Esophagus mucosa (tissue), 1 donor: ENCODE measurements around the gene TMEM269. TPM values are rescaled to one million over a fixed set of nuclear protein-coding genes. Genes with fewer than 3 reads are reported as not detected.
"Not testable (repeated sequence)": the region's sequence is repeated elsewhere in the genome, so short reads cannot be mapped to it uniquely, and the experiment has no call there.

ENCODE experiments used
- ATAC-seq: fragments of 200-7000 bp; cut with Tn5 transposase; one replicate; pipeline ENCODE4 v1.9.1; 2020
- total RNA-seq: library from RNA; stranded (reverse); gene quantifications from one replicate; pipeline ENCODE4 v1.2.4, GENCODE V29; 2023
- donor health status: DM: yes; HTN: yes; CAD: no.

Gene TMEM269
- total RNA-seq, 1 donor from 2014 or later, result 0.08 TPM

DNA sequence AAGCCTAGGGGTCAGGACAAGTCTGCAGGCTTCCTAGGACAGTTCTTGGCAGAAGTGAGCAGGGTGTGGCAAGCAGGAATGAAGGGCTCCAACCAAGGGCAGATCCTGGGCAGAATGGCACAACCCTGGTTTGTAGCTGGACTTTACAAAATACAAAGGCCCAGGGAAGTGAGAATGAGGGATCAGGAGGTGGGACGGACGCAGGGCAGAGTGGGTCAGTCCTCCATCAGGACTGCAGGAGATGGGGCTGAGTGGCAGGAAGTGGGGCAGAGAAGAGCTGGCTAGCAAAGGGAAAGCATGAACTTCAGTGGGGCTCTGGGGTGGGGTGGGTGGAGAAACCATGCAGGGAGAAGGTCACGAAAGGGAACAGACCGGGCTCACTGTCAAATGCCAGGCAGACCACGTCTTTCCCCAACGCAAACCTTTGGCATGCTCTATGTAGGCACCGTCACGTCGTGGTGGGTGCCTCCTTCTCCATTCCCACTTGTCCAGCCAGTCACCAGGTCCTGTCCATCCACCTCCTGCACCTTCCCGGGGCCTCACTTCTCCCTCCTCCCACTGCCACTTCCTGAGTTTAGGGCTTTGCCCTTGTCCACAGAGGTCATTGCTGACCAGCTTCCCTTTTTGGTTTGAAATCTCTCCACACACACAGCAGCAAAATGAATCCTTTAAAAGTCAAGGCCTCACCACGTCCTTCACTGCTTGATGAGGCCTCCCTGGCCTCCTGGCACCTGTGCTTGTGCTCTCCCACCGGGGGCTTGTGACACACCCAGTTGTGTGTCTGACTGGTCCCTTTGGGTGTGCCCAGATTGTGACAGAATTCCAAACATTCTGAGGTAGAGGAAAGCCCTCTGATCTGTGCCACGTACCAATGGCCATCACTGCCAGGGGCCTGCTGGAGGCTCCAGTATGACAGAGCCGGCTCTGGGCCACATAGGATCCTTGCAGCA, 36.1 kb upstream of the TMEM269 start:
- no peak for ATAC-seq

DNA sequence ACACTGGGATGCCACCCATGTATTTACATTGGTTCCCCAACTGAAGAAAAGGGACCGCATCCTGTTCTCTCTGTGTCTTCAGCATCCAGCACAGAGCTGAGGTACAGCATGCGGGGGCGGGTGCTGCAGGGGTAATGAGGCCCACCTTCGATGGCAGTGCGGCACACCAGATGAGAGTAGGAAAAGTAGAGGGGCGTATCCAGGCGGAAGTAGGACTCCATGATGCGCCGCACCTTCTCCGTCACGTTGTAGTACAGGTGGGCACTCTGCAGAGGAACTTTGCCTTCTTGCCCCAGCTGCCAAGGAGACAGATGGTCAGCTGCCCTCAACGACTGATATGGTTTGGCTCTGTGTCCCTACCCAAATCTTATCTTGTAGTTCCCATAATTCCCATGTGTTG, 34.8 kb upstream of the TMEM269 start:
- ATAC-seq, result no peak

DNA sequence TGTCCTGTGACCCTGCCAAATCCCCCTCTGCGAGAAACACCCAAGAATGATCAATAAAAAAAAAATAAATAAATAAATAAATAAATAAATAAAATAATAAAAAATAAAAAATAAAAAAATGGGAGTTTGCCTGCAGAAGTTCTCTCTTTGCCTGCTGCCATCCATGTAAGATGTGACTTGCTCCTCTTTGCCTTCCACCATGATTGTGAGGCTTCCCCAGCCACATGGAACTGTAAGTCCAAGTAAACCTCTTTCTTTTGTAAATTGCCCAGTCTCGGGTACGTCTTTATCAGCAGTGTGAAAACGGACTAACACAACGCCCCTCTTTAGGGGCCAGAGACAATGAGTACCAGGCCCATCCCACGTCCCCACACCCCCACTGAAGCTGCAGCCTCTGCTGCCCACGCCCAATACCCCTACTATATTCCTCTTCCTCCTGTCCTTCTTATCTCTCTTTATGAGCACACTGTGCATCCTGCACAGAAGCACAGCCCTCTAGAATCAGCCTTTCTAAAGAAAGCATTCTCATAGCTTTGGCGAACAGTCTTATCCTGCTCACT, 33.2 kb upstream of the TMEM269 start:
- ATAC-seq, result not testable (repeated sequence)

DNA sequence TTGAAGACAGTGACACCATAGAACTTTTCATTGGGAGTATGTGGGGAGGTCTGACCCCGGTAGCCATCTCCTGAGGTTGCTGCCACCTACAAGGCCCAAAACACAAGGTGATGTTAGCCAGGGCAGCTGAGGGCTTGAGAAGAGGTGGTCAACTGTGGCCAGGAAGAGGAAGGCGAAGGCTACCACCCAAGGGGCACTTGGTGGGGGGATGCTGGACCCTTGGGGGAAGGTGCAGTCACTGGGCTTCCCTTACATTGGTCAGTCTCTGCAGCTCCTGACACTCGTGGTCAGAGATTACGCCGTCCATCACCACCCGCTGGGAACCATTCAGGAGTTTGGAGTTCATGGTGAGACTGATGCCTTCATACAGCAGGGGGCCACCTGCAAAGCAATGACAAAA, 32.5 kb upstream of the TMEM269 start:
- ATAC-seq, result no peak

DNA sequence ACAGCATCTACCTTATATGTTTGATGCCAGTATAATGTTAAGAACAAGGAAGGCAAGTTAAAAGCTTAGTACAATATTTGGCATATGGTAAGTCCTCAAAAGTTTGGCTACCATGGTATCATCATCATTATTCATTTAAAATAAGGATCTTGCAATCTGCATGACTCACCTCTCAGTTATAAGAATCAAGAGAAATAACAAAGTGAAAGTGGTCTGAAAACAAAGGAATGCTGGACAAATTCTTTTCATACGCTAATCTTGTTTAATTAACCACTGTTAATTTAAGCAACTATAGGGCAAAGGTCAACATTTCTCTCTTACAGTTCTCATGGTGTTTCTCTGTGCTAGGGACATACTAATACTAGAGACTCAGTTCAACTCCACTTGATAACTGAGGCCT, 31.7 kb upstream of the TMEM269 start:
- no peak for ATAC-seq

DNA sequence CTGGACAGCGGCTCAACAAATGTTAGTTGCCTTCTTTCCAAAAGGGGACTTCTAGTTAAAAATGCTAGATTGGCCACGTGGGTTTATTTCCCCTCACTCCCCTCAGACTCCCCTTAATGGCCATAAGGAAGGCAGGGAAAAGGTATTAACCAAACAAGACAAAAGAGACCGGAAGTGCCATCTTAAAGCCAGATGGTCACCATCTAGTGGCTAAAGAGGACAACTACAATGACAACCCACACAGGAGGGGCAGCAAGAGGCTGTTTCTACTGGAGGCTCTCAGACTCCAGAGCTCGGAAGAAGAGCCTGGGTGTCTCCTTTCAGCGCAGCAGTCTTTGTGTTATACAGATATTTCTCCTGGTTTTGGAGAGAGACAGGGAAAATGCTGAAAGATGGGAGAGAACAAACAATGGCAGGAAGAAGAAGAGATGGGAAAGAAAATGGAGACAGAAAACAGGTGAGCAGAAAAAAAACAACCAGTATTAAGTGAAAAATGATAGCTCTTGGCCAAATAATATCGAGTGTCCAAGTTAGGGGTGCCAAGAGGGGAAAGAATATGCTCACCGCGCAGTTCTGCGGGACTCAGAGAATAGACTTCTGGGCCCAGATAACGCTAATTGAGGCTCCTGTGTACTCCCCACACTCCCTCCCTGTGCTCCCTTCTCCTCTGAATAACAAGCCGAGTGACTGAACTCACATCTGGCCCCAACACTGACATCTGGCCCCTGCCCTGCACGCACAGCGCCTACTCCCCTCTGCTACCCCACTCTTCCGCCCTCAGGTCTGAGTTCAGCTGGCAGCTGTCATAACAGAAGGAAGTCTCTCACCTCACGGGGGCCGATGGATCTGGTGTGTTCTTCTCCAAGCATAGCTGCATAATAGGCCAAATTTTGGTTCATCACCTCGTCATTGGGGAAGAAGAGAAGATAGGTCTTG, 27.6 kb upstream of the TMEM269 start:
- ATAC-seq, result peak; percentile 49

DNA sequence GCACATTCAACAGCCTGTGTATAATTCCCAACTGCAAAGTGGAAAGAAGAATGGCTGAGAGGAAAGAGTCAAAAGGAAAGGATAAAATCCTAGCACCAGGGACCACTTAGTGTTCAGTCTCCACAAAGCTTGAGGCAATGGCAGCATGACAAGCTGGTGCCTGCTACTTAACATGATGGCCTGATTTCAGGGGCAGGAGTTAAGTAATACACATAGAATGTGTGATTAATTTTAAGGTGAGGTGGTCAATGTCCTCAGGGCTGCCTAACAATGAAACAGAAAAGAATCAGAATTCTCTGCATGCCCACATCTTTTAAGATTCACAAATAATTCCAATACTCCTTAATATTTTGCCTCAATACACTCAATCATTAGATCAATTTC, 26.9 kb upstream of the TMEM269 start:
- no peak for ATAC-seq

DNA sequence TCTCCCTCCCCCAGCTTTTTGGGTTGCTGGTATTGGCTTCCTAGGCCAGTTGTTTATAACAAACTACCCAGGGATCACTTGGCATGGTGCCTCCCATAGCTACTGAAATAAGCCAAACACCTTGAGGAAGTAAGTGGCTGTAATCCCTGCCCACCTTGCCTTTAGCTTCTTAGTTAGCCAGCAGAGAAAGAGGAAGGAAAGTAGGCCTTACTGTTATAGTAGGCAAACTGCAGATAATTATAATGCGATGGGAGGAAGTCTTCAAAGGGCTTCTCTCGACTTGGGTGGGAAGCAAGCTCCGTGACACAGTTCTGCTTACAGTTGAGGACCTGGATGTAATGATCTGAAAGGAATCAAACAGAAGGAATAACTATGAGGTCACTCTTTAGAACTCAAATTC, 26.1 kb upstream of the TMEM269 start:
- ATAC-seq, result no peak

DNA sequence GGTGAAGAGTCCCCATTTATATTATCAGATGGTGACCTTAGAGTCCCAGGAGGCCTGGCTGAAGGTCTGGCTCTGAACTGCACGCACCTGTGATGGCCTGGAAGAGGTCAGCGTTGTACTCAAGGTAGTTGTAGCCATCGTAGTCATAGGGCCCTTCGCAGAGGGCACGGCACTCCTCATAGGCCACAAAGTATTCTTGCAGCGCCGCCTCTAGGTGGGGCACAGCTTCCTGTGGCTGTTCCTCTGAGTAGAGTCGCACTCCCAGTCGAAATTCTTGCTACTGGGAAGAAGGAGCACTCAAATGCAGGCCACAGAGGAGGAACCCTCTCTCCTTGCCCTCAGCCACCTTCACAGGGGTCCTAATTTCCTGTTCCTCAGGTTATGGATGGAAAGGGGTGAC, 25.7 kb upstream of the TMEM269 start:
- ATAC-seq, result no peak

DNA sequence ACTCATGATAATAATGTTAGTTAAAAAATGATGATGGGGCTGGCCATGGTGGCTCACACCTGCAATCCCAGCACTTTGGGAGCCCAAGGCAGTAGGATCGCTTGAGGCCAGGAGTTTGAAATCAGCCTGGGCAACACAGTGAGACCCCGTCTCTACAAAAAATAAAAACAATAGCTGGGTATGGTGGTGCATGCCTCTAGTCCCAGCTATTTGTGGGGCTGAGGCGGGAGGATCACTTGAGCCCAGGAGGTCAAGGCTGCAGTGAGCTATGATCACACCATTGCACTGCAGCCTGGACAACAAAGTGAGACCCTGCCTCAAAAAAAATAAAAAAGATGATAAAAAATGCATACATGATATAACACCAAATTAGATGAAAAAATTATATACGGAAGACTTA, 23.2 kb upstream of the TMEM269 start:
- ATAC-seq, result no peak

DNA sequence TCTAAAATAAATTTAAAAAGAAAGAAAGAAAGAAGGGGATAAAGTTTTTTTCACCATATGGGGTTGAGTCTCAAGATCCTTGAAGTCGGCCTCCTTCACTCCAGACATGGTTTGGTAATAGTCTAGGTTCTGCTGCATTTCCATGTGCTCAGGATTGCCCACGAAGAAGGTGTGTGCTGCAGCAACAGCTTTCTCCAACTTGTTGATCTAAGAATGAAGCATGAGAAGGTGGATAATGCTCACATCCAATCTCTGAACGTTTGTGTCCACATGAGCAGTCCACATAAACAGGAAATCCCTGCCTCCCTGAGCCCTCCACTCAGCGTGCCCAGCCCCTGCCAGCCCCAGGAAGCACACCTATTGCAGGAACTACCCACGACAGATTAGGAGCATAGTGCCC, 22.5 kb upstream of the TMEM269 start:
- ATAC-seq, result no peak

DNA sequence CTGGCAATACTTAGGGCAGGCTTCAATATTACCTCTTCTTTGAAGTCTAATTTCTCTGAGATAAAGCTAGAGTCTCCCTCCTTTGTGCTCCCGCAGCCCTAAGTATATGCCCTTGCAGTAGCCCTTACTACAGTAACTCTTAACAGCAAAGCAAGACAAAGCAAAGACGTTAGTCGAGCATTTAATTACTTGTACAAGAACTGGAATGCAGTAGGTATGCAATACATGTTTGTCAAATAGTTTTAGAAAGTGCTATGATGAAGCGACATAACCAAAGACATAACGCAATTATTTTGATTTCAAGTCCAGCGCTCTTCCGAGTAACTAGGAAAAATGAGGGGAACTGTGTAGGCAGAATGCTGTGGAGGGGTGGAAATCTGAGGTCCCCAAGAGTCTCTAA, 19.5 kb upstream of the TMEM269 start:
- no peak for ATAC-seq

DNA sequence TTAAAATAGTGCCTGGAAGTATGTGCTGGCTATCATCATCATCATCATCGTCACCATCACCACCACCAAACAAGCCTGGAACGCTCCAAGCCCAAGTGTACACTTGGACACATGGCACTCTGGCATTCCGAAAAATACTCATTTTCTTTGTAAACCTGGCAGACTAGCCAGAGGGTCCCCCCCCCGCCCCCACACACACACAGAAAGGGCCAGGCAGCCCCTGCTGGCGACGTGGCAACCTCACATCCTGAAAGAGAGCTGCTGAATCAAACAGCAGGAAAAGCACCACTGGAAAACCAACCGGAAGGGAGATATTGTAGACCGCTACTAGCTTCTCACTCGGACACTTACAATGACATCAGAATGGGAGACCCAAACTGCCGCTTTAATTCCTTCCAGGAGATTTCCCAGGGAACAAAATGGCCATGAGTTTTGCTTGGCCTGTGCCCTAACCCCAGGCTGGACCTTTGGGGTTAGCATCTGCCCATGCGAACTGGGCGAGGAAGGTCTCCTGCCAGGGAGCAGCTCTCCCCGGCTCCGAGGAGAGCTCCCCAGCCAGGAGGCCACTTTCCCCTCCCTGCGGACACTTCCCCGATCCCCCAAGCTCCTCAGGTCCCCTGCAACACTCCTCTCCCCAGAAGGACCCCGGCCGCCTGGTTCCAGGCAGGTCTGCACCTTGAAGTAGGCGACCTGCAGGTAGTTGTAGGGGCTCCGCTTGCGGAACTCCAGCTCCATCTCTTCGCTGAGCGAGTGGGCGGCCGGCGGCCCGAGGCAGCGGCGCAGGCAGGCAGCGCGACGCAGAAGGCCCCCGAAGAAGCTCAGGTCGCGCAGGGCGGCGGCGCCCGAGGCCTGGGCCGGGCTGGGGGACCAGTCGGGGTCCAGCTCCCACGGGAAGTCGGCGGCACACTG, 18.7 kb upstream of the TMEM269 start:
- ATAC-seq, result no peak

DNA sequence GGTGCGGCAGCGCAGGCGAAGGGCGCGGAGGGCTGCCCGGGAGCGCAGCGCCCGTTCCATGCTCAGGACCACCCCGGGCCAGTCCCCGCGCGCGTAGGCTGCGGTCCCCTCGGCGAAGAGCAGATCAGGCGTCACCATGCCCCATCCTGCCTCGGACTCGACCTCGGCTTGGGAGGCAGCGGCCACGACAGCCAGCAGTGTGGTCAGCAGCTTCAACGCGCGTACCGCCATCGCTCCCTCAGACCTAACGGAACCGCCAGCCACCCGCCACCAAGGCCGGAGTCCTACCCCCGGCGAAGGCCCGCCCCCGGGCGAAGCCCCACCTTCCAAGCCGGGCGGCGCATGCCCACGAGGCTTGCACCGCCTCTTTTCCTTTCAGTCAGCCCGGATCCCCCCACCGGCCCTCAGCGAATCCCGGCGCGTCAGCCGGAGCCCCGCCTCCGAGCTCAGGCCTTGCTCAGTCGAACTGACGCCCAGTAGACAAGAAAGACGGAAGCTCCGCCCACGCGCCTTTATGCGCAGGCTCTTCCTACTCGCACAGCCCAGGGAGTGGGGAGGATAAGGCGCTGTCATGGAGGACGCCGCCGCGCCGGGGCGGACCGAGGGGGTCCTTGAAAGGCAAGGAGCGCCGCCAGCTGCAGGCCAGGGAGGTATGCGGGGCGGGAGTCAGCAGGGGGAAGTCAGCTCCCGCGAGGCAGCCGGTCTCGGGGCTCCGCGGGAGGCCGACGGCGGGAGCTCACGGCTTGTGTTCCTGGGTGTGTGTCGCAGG, 17.9 kb upstream of the TMEM269 start, which contains the start of the genes C1orf50 and P3H1:
Gene C1orf50, plus strand, starts transcription at position 509 of the 769 bp plus-strand sequence. Its CDS starts 63 bp downstream, at position 572.
Gene P3H1, minus strand, starts transcription at position 288 of the 769 bp plus-strand sequence. Its CDS starts 57 bp downstream, at position 231.
- peak; percentile 98 for ATAC-seq

DNA sequence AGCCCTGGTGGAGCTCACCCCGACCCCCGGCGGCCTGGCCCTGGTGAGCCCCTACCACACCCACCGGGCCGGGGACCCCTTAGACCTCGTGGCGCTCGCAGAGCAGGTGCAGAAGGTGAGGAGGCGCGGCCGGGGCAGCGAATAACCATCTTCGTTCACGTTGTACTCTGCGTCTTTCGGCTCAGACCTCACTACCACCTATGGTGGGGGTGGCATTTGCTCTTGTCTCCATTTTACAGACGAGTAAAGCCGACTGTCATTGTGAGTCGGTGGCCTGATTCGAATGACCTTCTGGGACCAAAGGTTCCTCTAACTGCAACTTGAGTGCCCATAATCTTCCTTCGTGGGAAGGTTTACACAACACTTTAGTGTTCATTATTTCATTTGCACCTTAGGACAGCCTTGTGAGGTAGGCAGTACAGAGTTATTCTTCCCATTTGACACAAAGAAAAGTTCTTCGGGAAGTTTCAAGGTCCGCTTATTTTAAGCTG, 17.2 kb upstream of the TMEM269 start:
- no peak for ATAC-seq

DNA sequence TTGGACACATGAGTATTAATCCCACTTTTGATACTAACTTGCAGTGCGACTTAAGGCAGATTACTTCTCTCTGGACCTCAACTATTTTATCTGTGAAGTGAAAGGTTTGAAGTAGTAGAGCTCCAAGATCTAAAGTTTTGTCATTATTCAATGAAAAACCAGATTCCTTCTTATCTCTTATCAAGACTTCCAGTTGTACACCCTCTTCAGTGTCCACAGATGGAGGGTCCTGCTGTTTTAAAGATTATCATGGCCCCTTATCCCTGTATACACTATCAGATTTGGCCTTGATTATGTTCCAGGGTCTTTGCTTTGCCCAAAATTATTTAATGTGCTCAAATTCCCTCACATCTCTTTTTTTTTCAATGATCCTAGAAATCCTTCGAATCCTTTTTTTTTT, 16.6 kb upstream of the TMEM269 start:
- ATAC-seq, result no peak

DNA sequence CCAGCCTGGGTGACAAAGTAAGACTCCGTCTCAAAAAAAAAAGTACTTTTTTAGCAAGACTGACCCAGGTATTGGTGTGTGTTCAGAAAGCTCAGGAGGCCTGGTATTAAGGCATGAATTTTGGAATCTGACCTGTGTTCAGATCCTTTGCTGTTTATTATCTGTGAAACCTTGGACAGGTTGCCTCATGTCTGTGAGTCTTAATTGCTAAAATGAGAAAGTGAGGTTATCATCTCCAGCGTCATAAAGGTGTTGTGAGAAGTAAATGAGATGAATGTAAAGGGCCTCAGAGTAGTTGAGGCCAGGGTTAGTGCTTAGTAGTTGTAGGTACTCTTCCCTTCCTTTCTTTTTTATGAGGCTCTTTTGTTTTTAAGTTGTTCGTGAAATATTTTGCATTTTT, 15.0 kb upstream of the TMEM269 start:
- ATAC-seq, result no peak

DNA sequence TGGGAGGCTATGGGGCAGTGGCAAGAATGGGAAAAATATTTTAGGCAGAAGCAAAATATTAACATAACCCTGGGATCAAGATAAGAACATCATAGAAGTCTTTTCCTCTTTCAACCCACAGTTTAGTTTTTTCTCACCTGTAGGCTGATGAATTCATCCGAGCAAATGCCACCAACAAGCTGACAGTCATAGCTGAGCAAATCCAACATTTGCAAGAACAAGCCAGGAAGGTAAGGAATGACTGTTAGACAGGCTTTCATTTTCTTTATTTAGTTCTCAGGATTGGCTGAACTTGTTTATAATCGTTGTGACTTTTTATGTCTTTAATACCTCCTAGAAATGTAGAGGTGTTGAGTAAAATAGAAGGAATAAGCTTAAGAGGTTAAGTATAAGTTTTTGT, 11.4 kb upstream of the TMEM269 start:
- ATAC-seq, result no peak

DNA sequence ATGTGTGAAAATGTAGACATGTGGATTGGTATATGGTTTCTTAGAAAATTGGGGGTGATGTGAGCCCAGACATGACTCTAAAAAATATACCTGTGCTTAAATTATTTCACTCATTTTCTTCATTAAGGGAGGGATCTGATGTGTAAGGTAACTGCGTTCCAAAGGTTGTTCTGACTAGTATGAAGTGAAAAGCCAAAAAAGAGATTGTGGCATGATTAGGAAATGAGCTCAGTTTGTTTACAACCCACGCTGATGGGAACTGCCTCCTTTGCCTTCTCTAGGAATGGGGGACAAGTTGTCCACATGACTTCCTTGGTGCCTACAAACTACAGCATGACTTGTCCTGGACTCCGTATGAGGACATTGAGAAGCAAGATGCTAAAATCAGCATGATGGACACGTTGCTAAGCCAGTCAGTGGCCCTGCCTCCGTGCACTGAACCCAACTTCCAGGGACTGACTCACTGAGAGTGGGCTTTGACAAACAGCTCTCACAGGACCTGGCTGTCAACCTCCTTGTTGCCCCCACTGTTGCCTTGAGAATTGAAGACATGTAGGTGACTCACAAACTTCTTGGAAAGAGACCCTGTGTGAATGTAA, 9.8 kb upstream of the TMEM269 start:
- no peak for ATAC-seq

DNA sequence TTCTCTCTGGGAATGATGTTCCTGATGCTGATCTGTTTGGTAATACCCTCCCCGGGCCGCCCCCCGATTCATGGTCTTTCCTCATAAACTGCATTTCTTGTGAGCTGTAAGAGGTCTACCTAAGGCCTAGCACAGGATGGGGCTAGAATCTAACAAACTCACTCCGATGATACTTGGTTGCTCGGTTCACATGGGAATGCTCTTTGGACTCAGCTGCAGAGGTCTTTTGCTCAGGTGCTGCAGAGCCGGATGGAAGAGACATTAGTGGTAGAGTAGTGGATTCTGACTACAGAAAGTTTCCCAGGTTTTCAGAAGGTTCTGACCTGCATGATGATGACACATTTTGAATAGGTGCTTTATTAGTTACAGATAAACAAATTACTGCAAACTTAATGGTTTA, 8.3 kb upstream of the TMEM269 start:
- ATAC-seq, result no peak
